HEK293 (cell line): Measurements from ENCODE around the gene SCGB1A1.

ENCODE experiments used
- CTCF ChIA-PET: fragments of 350-600 bp; formaldehyde crosslinking; extraction: SDS; loops from one replicate; lab custom pipeline; 2021; ENCODE audit warnings: antibody characterized with exemption; lab: Yijun Ruan, JAX
- POLR2A ChIA-PET: fragments of 300-600 bp; formaldehyde crosslinking; extraction: SDS; loops from one replicate; lab custom pipeline; 2020; ENCODE audit warnings: antibody characterized with exemption, inconsistent platforms; lab: Yijun Ruan, JAX
- H3K27ac ChIP-seq: fragments of 200-500 bp; sonication (Bioruptor generic); 2 replicates; pipeline ENCODE4 v1.5.1; 2014; ENCODE audit warnings: low read depth, low read length, control low read depth, inconsistent platforms; ENCODE audit errors: extremely low read depth
- H3K36me3 ChIP-seq, 2 experiments: fragments of 200-500 bp in 1 of 2; sonication (Bioruptor generic) in 1 of 2; 1 replicate in 1 of 2; 2 replicates in 1 of 2; pipeline ENCODE4 v1.5.1; 2014 to 2017; ENCODE audit warnings: inconsistent platforms in 2 of 2, low read length in 2 of 2; ENCODE audit not compliant: control insufficient read depth in 2 of 2, insufficient read depth in 1 of 2
- H3K4me1 ChIP-seq: fragments of 200-500 bp; sonication (Bioruptor generic); 2 replicates; pipeline ENCODE4 v1.5.1; 2014; ENCODE audit warnings: mild to moderate bottlenecking, low read length, inconsistent platforms; ENCODE audit not compliant: control insufficient read depth, insufficient read depth
- H3K4me3 ChIP-seq: 2 replicates; pipeline ENCODE4 v1.5.1; 2011; ENCODE audit warnings: low read depth, mild to moderate bottlenecking, control low read depth, low read length, moderate library complexity
- H3K9me3 ChIP-seq: fragments of 200-500 bp; sonication (Bioruptor generic); 2 replicates; pipeline ENCODE4 v1.5.1; 2014; ENCODE audit warnings: low read depth, low read length, inconsistent platforms; ENCODE audit not compliant: control insufficient read depth, insufficient read depth
- BCL6B ChIP-seq: fragments of 450-650 bp; formaldehyde crosslinking; IDR thresholded peaks from 2 replicates; pipeline ENCODE4 v1.5.1; 2017; ENCODE audit warnings: missing biosample characterization, missing genetic modification characterization
- HOXD13 ChIP-seq: sonication (generic); formaldehyde crosslinking; IDR thresholded peaks from 2 replicates; pipeline ENCODE4 v1.8.0; 2022; ENCODE audit warnings: missing genetic modification reagents, borderline replicate concordance
- KLF10 ChIP-seq: fragments of 450-650 bp; IDR thresholded peaks from 2 replicates; pipeline ENCODE4 v1.5.1; 2018; ENCODE audit warnings: missing biosample characterization, mild to moderate bottlenecking, missing genetic modification characterization
- KLF9 ChIP-seq: fragments of 450-650 bp; formaldehyde crosslinking; IDR thresholded peaks from 2 replicates; pipeline ENCODE4 v1.5.1; 2016; ENCODE audit warnings: missing biosample characterization, missing genetic modification characterization, low read depth
- PRDM10 ChIP-seq: fragments of 450-650 bp; formaldehyde crosslinking; IDR thresholded peaks from 2 replicates; pipeline ENCODE4 v1.5.1; 2016; ENCODE audit warnings: missing biosample characterization, missing genetic modification characterization
- ZBTB17 ChIP-seq: fragments of 450-650 bp; formaldehyde crosslinking; IDR thresholded peaks from 2 replicates; pipeline ENCODE4 v1.5.1; 2016; ENCODE audit warnings: missing biosample characterization, missing genetic modification characterization
- ZBTB26 ChIP-seq: fragments of 450-650 bp; formaldehyde crosslinking; optimal IDR thresholded peaks from 2 replicates; pipeline ENCODE3; 2016; ENCODE audit warnings: missing biosample characterization, mild to moderate bottlenecking, missing genetic modification characterization
- ZEB2 ChIP-seq: fragments of 450-650 bp; formaldehyde crosslinking; IDR thresholded peaks from 2 replicates; pipeline ENCODE4 v1.5.1; 2016; ENCODE audit warnings: missing biosample characterization, missing genetic modification characterization
- ZFP69B ChIP-seq: fragments of 450-650 bp; formaldehyde crosslinking; IDR thresholded peaks from 2 replicates; pipeline ENCODE4 v1.5.1; 2016; ENCODE audit warnings: missing biosample characterization, missing genetic modification characterization
- ZNF266 ChIP-seq: fragments of 450-650 bp; formaldehyde crosslinking; IDR thresholded peaks from 2 replicates; pipeline ENCODE4 v1.5.1; 2016; ENCODE audit warnings: missing biosample characterization, missing genetic modification characterization, low read depth
- ZNF335 ChIP-seq: fragments of 450-650 bp; formaldehyde crosslinking; conservative IDR thresholded peaks from 2 replicates; pipeline ENCODE4 v1.5.1; 2016; ENCODE audit warnings: missing biosample characterization, missing genetic modification characterization
- ZNF341 ChIP-seq: fragments of 450-650 bp; formaldehyde crosslinking; IDR thresholded peaks from 2 replicates; pipeline ENCODE4; 2016; ENCODE audit warnings: low read depth, missing biosample characterization, missing genetic modification characterization
- ZNF394 ChIP-seq: fragments of 450-650 bp; formaldehyde crosslinking; IDR thresholded peaks from 2 replicates; pipeline ENCODE4 v1.5.1; 2016; ENCODE audit warnings: missing biosample characterization, missing genetic modification characterization, mild to moderate bottlenecking, moderate library complexity, borderline replicate concordance
- ZNF571 ChIP-seq: fragments of 450-650 bp; formaldehyde crosslinking; IDR thresholded peaks from 2 replicates; pipeline ENCODE4 v1.5.0; 2017; ENCODE audit warnings: missing biosample characterization, missing genetic modification characterization
- ZNF639 ChIP-seq: fragments of 450-650 bp; formaldehyde crosslinking; IDR thresholded peaks from 2 replicates; pipeline ENCODE4 v1.5.1; 2016; ENCODE audit warnings: missing biosample characterization, missing genetic modification characterization
- ZNF654 ChIP-seq: fragments of 450-650 bp; formaldehyde crosslinking; IDR thresholded peaks from 2 replicates; pipeline ENCODE4 v1.5.1; 2016; ENCODE audit warnings: low read depth, missing biosample characterization, missing genetic modification characterization
- ZNF791 ChIP-seq: fragments of 450-650 bp; formaldehyde crosslinking; IDR thresholded peaks from 2 replicates; pipeline ENCODE4 v1.5.1; 2016; ENCODE audit warnings: missing biosample characterization, missing genetic modification characterization
- ZXDB ChIP-seq: fragments of 450-650 bp; formaldehyde crosslinking; IDR thresholded peaks from 2 replicates; pipeline ENCODE4 v1.5.1; 2016; ENCODE audit warnings: missing biosample characterization, missing genetic modification characterization

Gene SCGB1A1

GRCh38 chr11:62393735-62394134, 25.1 kb upstream of the SCGB1A1 start:
- CTCF ChIA-PET: interaction anchor here (0.6 to 4.8 kb wide), 9 partner anchors 16 to 601 kb away, joined by 3 to 86 read pairs (median 6); partner anchors contain the start of genes FEN1 and TMEM258
- POLR2A ChIA-PET: no interaction called here
- Histone ChIP-seq H3K27ac (no peak overlapping the region), H3K9me3 (no peaks in the 10 kb centered on the region), H3K4me3 (no peak overlapping the region), H3K36me3 (peaks cover 0 to 12% of the 10 kb centered on the region in 2 experiments; a peak in 1 of 3 replicates), H3K4me1 (no peaks in the 10 kb centered on the region)
- TF ChIP-seq ZFP69B (tag by site-specific recombination) (no peak), ZEB2 (tag by site-specific recombination) (no peak), ZNF654 (tag by site-specific recombination) (no peak), KLF10 (tag by site-specific recombination) (no peak), ZNF341 (no peak), ZNF266 (tag by site-specific recombination) (no peak), BCL6B (tag by site-specific recombination) (no peak), ZBTB26 (tag by site-specific recombination) (no peak), HOXD13 (CRISPR knock-in tag) (no peak)

GRCh38 chr11:62394825-62395538, 23.9 kb upstream of the SCGB1A1 start:
- no peak overlapping the region for H3K27ac ChIP-seq
- peak; percentile 97 for TF ChIP-seq ZBTB17 (tag by site-specific recombination)
- TF ChIP-seq ZNF571: no peak
- TF ChIP-seq ZNF639 (tag by site-specific recombination): no peak
- TF ChIP-seq ZNF394: peak; percentile 15; the same call in 1 of the 2 replicates
- TF ChIP-seq PRDM10 (tag by site-specific recombination): peak; percentile 85
- TF ChIP-seq ZNF791 (tag by site-specific recombination): no peak
- TF ChIP-seq ZNF335: peak; percentile 33; the same call in 1 of the 2 replicates
- TF ChIP-seq ZNF654 (tag by site-specific recombination): peak; percentile 87
- TF ChIP-seq ZXDB (tag by site-specific recombination): no peak
- peak; percentile 38 for TF ChIP-seq KLF9 (tag by site-specific recombination)
- H3K36me3 ChIP-seq: peaks cover 0 to 12% of the 10 kb centered on the region in 2 experiments; a peak in 1 of 3 replicates
- no peaks in the 10 kb centered on the region for H3K9me3 ChIP-seq
- no peaks in the 10 kb centered on the region for H3K4me1 ChIP-seq
- no peak overlapping the region for H3K4me3 ChIP-seq
- ChIA-PET POLR2A (interaction anchor here (0.6 to 2.5 kb wide), 9 partner anchors 25 to 446 kb away, joined by 3 to 18 read pairs (median 5); partner anchors contain the start of genes EEF1G, MTA2 and TUT1), CTCF (interaction anchor here (0.6 to 4.8 kb wide), 46 partner anchors 9 to 1000 kb away, joined by 3 to 86 read pairs (median 4); partner anchors contain the start of genes EML3, ROM1, TUT1 and ZBTB3)
